ENCODE measurements around the gene C5orf47.

The C5orf47 gene

GRCh38 chr5:174053905-174054304 is 64.9 kb downstream of the C5orf47 start:
- no peak overlapping the region for H3K4me3 ChIP-seq (ENCODE audit: low read depth, low read length)
- TF ChIP-seq CTCF (IDR thresholded peaks at IDR 0.05; ENCODE audit: borderline replicate concordance, insufficient read depth, low read depth, low read length), result no peak

All from GM12875 (cell line).